Measurements from ENCODE around the gene TBC1D5. TPM values are rescaled to one million over a fixed set of nuclear protein-coding genes. Genes with fewer than 3 reads are reported as not detected.

The TBC1D5 gene
- total and polyA plus RNA-seq, 2 experiments from 2014 or later = 31.0 to 69.9 TPM

- Histone ChIP-seq H3F3A (ENCODE audit: insufficient read depth) (no peaks in the 10 kb centered on the region), H3K4me3 (no peak overlapping the region), H3K4me2 (ENCODE audit: unreplicated experiment) (no peak overlapping the region), H3K9ac (no peak overlapping the region), H3K9me3 (ENCODE audit: low read depth) (no peaks in the 10 kb centered on the region), H2AFZ (no peak overlapping the region), H4K20me1 (ENCODE audit: insufficient read depth) (no peaks in the 10 kb centered on the region), H3K27ac (no peak overlapping the region), H3K4me1 (ENCODE audit: insufficient read depth) (no peaks in the 10 kb centered on the region), H3K79me2 (ENCODE audit: insufficient read depth) (no peaks in the 10 kb centered on the region), H3K36me3 (ENCODE audit: low read depth) (no peaks in the 10 kb centered on the region), H3K27me3 (replicated peaks; ENCODE audit: insufficient read depth) (no peaks in the 10 kb centered on the region), H3K9me2 (ENCODE audit: insufficient read depth) (no peaks in the 10 kb centered on the region)
- WGBS, 2 experiments (ENCODE audit: low coverage in 1 of 2, low lambda C conversion rate in 2 of 2, missing lambda C conversion rate in 2 of 2) = 59 to 63% methylated on average over 3 of the region's 3 CpGs
- in situ Hi-C loops (cut with MboI) = no loop called here
- no peak for DNase-seq
- TF ChIP-seq EZH2 (IDR thresholded peaks at IDR 0.05; ENCODE audit: insufficient read depth, poor library complexity, severe bottlenecking) = no peak
- TF ChIP-seq EZH2phosphoT487 (IDR thresholded peaks at IDR 0.05; ENCODE audit: insufficient read depth, low read depth) = no peak
These were observed 406.1 kb downstream of the TBC1D5 start for GRCh38 chr3:17336291-17336690.

DNA sequence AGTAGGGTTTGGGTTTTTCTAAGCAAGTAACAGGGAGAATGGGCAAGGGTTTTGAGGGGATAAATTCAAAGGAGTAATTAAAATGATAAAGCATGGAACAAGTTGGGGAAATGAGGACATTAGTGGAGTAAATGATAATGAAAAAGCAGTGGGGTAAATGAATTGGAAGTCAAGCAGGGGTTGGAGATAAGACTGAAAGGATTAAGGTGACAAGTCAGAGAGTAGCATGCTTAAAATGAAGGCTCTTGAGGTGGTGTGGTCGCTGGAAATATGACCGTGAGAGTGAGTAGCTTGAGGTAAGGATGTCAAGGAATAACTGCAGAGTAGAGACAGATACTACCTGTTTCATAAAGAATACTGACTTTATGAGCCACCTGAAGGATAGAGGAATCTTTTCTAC is 408.5 kb downstream of the TBC1D5 start:
- H3K27ac ChIP-seq = no peak overlapping the region
- no peaks in the 10 kb centered on the region for H3K27me3 ChIP-seq (replicated peaks; ENCODE audit: insufficient read depth)
- H3K36me3 ChIP-seq (ENCODE audit: low read depth) = no peaks in the 10 kb centered on the region
- H3K9ac ChIP-seq = no peak overlapping the region
- no peaks in the 10 kb centered on the region for H3F3A ChIP-seq (ENCODE audit: insufficient read depth)
- in situ Hi-C loops (cut with MboI) = no loop called here
- no peaks in the 10 kb centered on the region for H3K4me1 ChIP-seq (ENCODE audit: insufficient read depth)
- no peaks in the 10 kb centered on the region for H3K9me3 ChIP-seq (ENCODE audit: low read depth)
- no peak overlapping the region for H3K4me2 ChIP-seq (ENCODE audit: unreplicated experiment)
- no peaks in the 10 kb centered on the region for H4K20me1 ChIP-seq (ENCODE audit: insufficient read depth)
- H2AFZ ChIP-seq = no peak overlapping the region
- DNase-seq = no peak
- 59 to 61% methylated on average over 2 of the region's 2 CpGs for WGBS, 2 experiments (ENCODE audit: low coverage in 1 of 2, low lambda C conversion rate in 2 of 2, missing lambda C conversion rate in 2 of 2)
- no peak overlapping the region for H3K4me3 ChIP-seq
- no peaks in the 10 kb centered on the region for H3K9me2 ChIP-seq (ENCODE audit: insufficient read depth)
- TF ChIP-seq EZH2 (IDR thresholded peaks at IDR 0.05; ENCODE audit: insufficient read depth, poor library complexity, severe bottlenecking) (no peak), EZH2phosphoT487 (IDR thresholded peaks at IDR 0.05; ENCODE audit: insufficient read depth, low read depth) (no peak)
- H3K79me2 ChIP-seq (ENCODE audit: insufficient read depth) = no peaks in the 10 kb centered on the region

GRCh38 chr3:17333446-17333845 is 409.0 kb downstream of the TBC1D5 start:
- H3K4me2 ChIP-seq (ENCODE audit: unreplicated experiment) = no peak overlapping the region
- H3F3A ChIP-seq (ENCODE audit: insufficient read depth) = no peaks in the 10 kb centered on the region
- H3K9me2 ChIP-seq (ENCODE audit: insufficient read depth) = no peaks in the 10 kb centered on the region
- no peaks in the 10 kb centered on the region for H3K79me2 ChIP-seq (ENCODE audit: insufficient read depth)
- H3K27ac ChIP-seq = no peak overlapping the region
- no peaks in the 10 kb centered on the region for H4K20me1 ChIP-seq (ENCODE audit: insufficient read depth)
- H3K9me3 ChIP-seq (ENCODE audit: low read depth) = no peaks in the 10 kb centered on the region
- DNase-seq = no peak
- no peaks in the 10 kb centered on the region for H3K27me3 ChIP-seq (replicated peaks; ENCODE audit: insufficient read depth)
- no peak for TF ChIP-seq EZH2phosphoT487 (IDR thresholded peaks at IDR 0.05; ENCODE audit: insufficient read depth, low read depth)
- no peaks in the 10 kb centered on the region for H3K36me3 ChIP-seq (ENCODE audit: low read depth)
- no peak overlapping the region for H2AFZ ChIP-seq
- in situ Hi-C loops (cut with MboI) = no loop called here
- no peaks in the 10 kb centered on the region for H3K4me1 ChIP-seq (ENCODE audit: insufficient read depth)
- no peak overlapping the region for H3K4me3 ChIP-seq
- 95 to 100% methylated on average over 1 of the region's 1 CpG for whole genome bisulfite sequencing, 2 experiments (ENCODE audit: low coverage in 1 of 2, low lambda C conversion rate in 2 of 2, missing lambda C conversion rate in 2 of 2)
- H3K9ac ChIP-seq = no peak overlapping the region

GRCh38 chr3:17330660-17331059 is 411.8 kb downstream of the TBC1D5 start:
- Histone ChIP-seq H3K9me2 (ENCODE audit: insufficient read depth) (no peaks in the 10 kb centered on the region), H3K79me2 (ENCODE audit: insufficient read depth) (no peaks in the 10 kb centered on the region), H3K9ac (no peak overlapping the region), H2AFZ (no peak overlapping the region), H3F3A (ENCODE audit: insufficient read depth) (no peaks in the 10 kb centered on the region), H3K36me3 (ENCODE audit: low read depth) (no peaks in the 10 kb centered on the region), H4K20me1 (ENCODE audit: insufficient read depth) (no peaks in the 10 kb centered on the region), H3K4me2 (ENCODE audit: unreplicated experiment) (no peak overlapping the region), H3K4me3 (no peak overlapping the region), H3K4me1 (ENCODE audit: insufficient read depth) (no peaks in the 10 kb centered on the region), H3K27ac (no peak overlapping the region), H3K9me3 (ENCODE audit: low read depth) (no peaks in the 10 kb centered on the region), H3K27me3 (replicated peaks; ENCODE audit: insufficient read depth) (no peaks in the 10 kb centered on the region)
- in situ Hi-C loops (cut with MboI) = no loop called here
- no peak for DNase-seq
- TF ChIP-seq EZH2 (IDR thresholded peaks at IDR 0.05; ENCODE audit: insufficient read depth, poor library complexity, severe bottlenecking) (no peak), EZH2phosphoT487 (IDR thresholded peaks at IDR 0.05; ENCODE audit: insufficient read depth, low read depth) (no peak)

GRCh38 chr3:17329927-17330326 is 412.5 kb downstream of the TBC1D5 start:
- no peak overlapping the region for H2AFZ ChIP-seq
- H3K27me3 ChIP-seq (replicated peaks; ENCODE audit: insufficient read depth) = no peaks in the 10 kb centered on the region
- no peak overlapping the region for H3K27ac ChIP-seq
- no peaks in the 10 kb centered on the region for H4K20me1 ChIP-seq (ENCODE audit: insufficient read depth)
- no peak for DNase-seq
- H3K79me2 ChIP-seq (ENCODE audit: insufficient read depth) = no peaks in the 10 kb centered on the region
- 100% methylated on average over 1 of the region's 1 CpG for WGBS, 2 experiments (ENCODE audit: low coverage in 1 of 2, low lambda C conversion rate in 2 of 2, missing lambda C conversion rate in 2 of 2)
- TF ChIP-seq EZH2 (IDR thresholded peaks at IDR 0.05; ENCODE audit: insufficient read depth, poor library complexity, severe bottlenecking) (no peak), EZH2phosphoT487 (IDR thresholded peaks at IDR 0.05; ENCODE audit: insufficient read depth, low read depth) (no peak)
- no peak overlapping the region for H3K4me2 ChIP-seq (ENCODE audit: unreplicated experiment)
- H3F3A ChIP-seq (ENCODE audit: insufficient read depth) = no peaks in the 10 kb centered on the region
- H3K9me3 ChIP-seq (ENCODE audit: low read depth) = no peaks in the 10 kb centered on the region
- no peak overlapping the region for H3K4me3 ChIP-seq
- no peaks in the 10 kb centered on the region for H3K9me2 ChIP-seq (ENCODE audit: insufficient read depth)
- H3K36me3 ChIP-seq (ENCODE audit: low read depth) = no peaks in the 10 kb centered on the region
- H3K9ac ChIP-seq = no peak overlapping the region
- in situ Hi-C loops (cut with MboI) = no loop called here
- H3K4me1 ChIP-seq (ENCODE audit: insufficient read depth) = no peaks in the 10 kb centered on the region

Data from GM23248 (cell line).